Immature natural killer cell (primary cell): ENCODE results near the gene EIF3L. TPM values are rescaled to one million over a fixed set of nuclear protein-coding genes. Genes with fewer than 3 reads are reported as not detected.

Source experiments
- DNase-seq, 3 donors: peaks; one replicate each; pipeline ENCODE4 v3.0.0; 2022; ENCODE audit warnings: mixed read lengths in 1 of 3
- H3K27ac Mint-ChIP-seq, 6 donors: one replicate each; pipeline ENCODE4 v1.8.0; 2020; ENCODE audit warnings: mixed read lengths in 6 of 6, mild to moderate bottlenecking in 5 of 6, inconsistent platforms in 4 of 6, moderate library complexity in 3 of 6
- H3K27me3 Mint-ChIP-seq, 3 donors: one replicate each; pipeline ENCODE4 v1.8.0; 2020 to 2021; ENCODE audit warnings: low read depth in 3 of 3, mild to moderate bottlenecking in 3 of 3, mixed read lengths in 3 of 3, moderate library complexity in 3 of 3, inconsistent platforms in 1 of 3
- H3K36me3 Mint-ChIP-seq, 3 donors: one replicate each; pipeline ENCODE4 v1.8.0; 2020; ENCODE audit warnings: mixed read lengths in 3 of 3, inconsistent platforms in 2 of 3, mild to moderate bottlenecking in 2 of 3
- H3K4me1 Mint-ChIP-seq, 2 donors: one replicate each; pipeline ENCODE4 v1.8.0; 2020; ENCODE audit warnings: inconsistent platforms in 2 of 2, mild to moderate bottlenecking in 2 of 2, mixed read lengths in 2 of 2, moderate library complexity in 1 of 2
- H3K4me3 Mint-ChIP-seq, 5 donors: one replicate each; pipeline ENCODE4 v1.8.0; 2020; ENCODE audit warnings: mild to moderate bottlenecking in 5 of 5, mixed read lengths in 5 of 5, inconsistent platforms in 3 of 5, moderate library complexity in 3 of 5
- H3K9me3 Mint-ChIP-seq, 6 donors: one replicate each; pipeline ENCODE4 v1.8.0; 2020; ENCODE audit warnings: mild to moderate bottlenecking in 6 of 6, mixed read lengths in 6 of 6, inconsistent platforms in 4 of 6, moderate library complexity in 3 of 6
- polyA plus RNA-seq, 3 donors: library from polyadenylated mRNA; unstranded; fragments of 300-500 nt; fragmentation: Illumina TruSeq; gene quantifications; one replicate each; pipeline ENCODE4 v1.2.3, GENCODE V29; 2021

The EIF3L gene
- polyA plus RNA-seq, 3 donors from 2014 or later: 167 to 215 (median 185) TPM

GRCh38 chr22:37823134-37823985, 25.9 kb upstream of the EIF3L start, which contains the start of gene GALR3:
Gene GALR3, plus strand, starts transcription at chr22:37823382. Its CDS starts 25 bp downstream, at chr22:37823407.
- H3K36me3 Mint-ChIP-seq: peaks cover 0 to 3% (median 0%) of the 10 kb centered on the region in 3 donors
- H3K27ac Mint-ChIP-seq: no peak within 1 kb of the TSS
- H3K9me3 Mint-ChIP-seq: no peaks in the 10 kb centered on the region
- peak within 1 kb of the TSS in 3 of 5 donors; percentile 50 to 70 (median 68) for H3K4me3 Mint-ChIP-seq
- peaks cover 3 to 13% (median 6%) of the 10 kb centered on the region in 3 donors for H3K27me3 Mint-ChIP-seq
- H3K4me1 Mint-ChIP-seq: peaks cover 0 to 12% of the 10 kb centered on the region in 2 donors
- no peak for DNase-seq

- Mint-ChIP-seq H3K9me3 (no peaks in the 10 kb centered on the region), H3K27ac (no peak overlapping the region), H3K27me3 (peaks cover 0 to 13% (median 6%) of the 10 kb centered on the region in 3 donors), H3K4me3 (peak overlapping the region; percentile 55 to 78 (median 68)), H3K4me1 (peaks cover 0 to 6% of the 10 kb centered on the region in 2 donors), H3K36me3 (peaks cover 0 to 7% (median 0%) of the 10 kb centered on the region in 3 donors)
- peak in 1 of 3 donors; percentile 21 for DNase-seq
These were observed 24.3 kb upstream of the EIF3L start for GRCh38 chr22:37824674-37825641.

GRCh38 chr22:37827056-37827455, 22.2 kb upstream of the EIF3L start:
- Mint-ChIP-seq H3K27ac (peak overlapping the region in 1 of 6 donors; percentile 61), H3K4me3 (peak overlapping the region in 1 of 5 donors; percentile 46), H3K36me3 (peaks cover 0 to 14% (median 3%) of the 10 kb centered on the region in 3 donors), H3K9me3 (no peaks in the 10 kb centered on the region), H3K27me3 (peaks cover 0 to 7% (median 0%) of the 10 kb centered on the region in 3 donors), H3K4me1 (peaks cover 0 to 4% of the 10 kb centered on the region in 2 donors)
- no peak for DNase-seq

GRCh38 chr22:37830093-37830842, 19.0 kb upstream of the EIF3L start:
- DNase-seq: no peak
- H3K27ac Mint-ChIP-seq: peak overlapping the region in 1 of 6 donors; percentile 58

GRCh38 chr22:37831472-37831871, 17.7 kb upstream of the EIF3L start:
- Mint-ChIP-seq H3K4me3 (no peak overlapping the region), H3K9me3 (no peaks in the 10 kb centered on the region), H3K27me3 (peaks cover 0 to 3% (median 2%) of the 10 kb centered on the region in 3 donors), H3K27ac (no peak overlapping the region), H3K36me3 (peaks cover 0 to 35% (median 7%) of the 10 kb centered on the region in 3 donors), H3K4me1 (no peaks in the 10 kb centered on the region)
- DNase-seq: no peak

More at GRCh38 chr22:37830093-37830842, 19.0 kb upstream of the EIF3L start:
- H3K36me3 Mint-ChIP-seq: peaks cover 0 to 35% (median 7%) of the 10 kb centered on the region in 3 donors
- H3K4me1 Mint-ChIP-seq: peaks cover 0 to 2% of the 10 kb centered on the region in 2 donors
- H3K9me3 Mint-ChIP-seq: no peaks in the 10 kb centered on the region
- H3K4me3 Mint-ChIP-seq: no peak overlapping the region
- H3K27me3 Mint-ChIP-seq: peaks cover 0 to 6% (median 2%) of the 10 kb centered on the region in 3 donors

- no peaks in the 10 kb centered on the region for H3K4me1 Mint-ChIP-seq
These were observed 17.0 kb upstream of the EIF3L start for GRCh38 chr22:37832022-37832857.

GRCh38 chr22:37842015-37842793, 7.0 kb upstream of the EIF3L start:
- peak overlapping the region; percentile 69 to 95 (median 76) for H3K27ac Mint-ChIP-seq
- H3K9me3 Mint-ChIP-seq: no peaks in the 10 kb centered on the region
- no peak for DNase-seq
- peaks cover 0 to 8% (median 2%) of the 10 kb centered on the region in 3 donors for H3K36me3 Mint-ChIP-seq
- peak overlapping the region; percentile 64 to 77 (median 70) for H3K4me3 Mint-ChIP-seq
- peaks cover 0 to 2% (median 1%) of the 10 kb centered on the region in 3 donors for H3K27me3 Mint-ChIP-seq
- H3K4me1 Mint-ChIP-seq: peaks cover 10 to 20% of the 10 kb centered on the region in 2 donors

More at GRCh38 chr22:37832022-37832857, 17.0 kb upstream of the EIF3L start:
- Mint-ChIP-seq H3K9me3 (no peaks in the 10 kb centered on the region), H3K27ac (no peak overlapping the region), H3K27me3 (peaks cover 0 to 2% (median 2%) of the 10 kb centered on the region in 3 donors), H3K36me3 (peaks cover 0 to 38% (median 11%) of the 10 kb centered on the region in 3 donors), H3K4me3 (no peak overlapping the region)
- DNase-seq: no peak

GRCh38 chr22:37843741-37844089, 5.5 kb upstream of the EIF3L start:
- Mint-ChIP-seq H3K9me3 (no peaks in the 10 kb centered on the region), H3K4me3 (peak overlapping the region; percentile 88 to 91 (median 89)), H3K27me3 (peaks cover 1 to 5% (median 2%) of the 10 kb centered on the region in 3 donors), H3K4me1 (peaks cover 14 to 30% of the 10 kb centered on the region in 2 donors), H3K36me3 (no peaks in the 10 kb centered on the region), H3K27ac (peak overlapping the region; percentile 76 to 95 (median 90))
- DNase-seq: no peak

GRCh38 chr22:37844904-37845329, 4.3 kb upstream of the EIF3L start:
- Mint-ChIP-seq H3K9me3 (no peaks in the 10 kb centered on the region), H3K27me3 (peaks cover 2 to 8% (median 8%) of the 10 kb centered on the region in 3 donors), H3K36me3 (no peaks in the 10 kb centered on the region), H3K4me1 (peaks cover 26 to 39% of the 10 kb centered on the region in 2 donors), H3K27ac (peak overlapping the region; percentile 78 to 91 (median 88)), H3K4me3 (peak overlapping the region; percentile 81 to 93 (median 88))
- DNase-seq: no peak

- Mint-ChIP-seq H3K9me3 (no peaks in the 10 kb centered on the region), H3K27ac (no peak overlapping the region), H3K4me1 (peaks cover 40 to 48% of the 10 kb centered on the region in 2 donors), H3K27me3 (peaks cover 2 to 8% (median 8%) of the 10 kb centered on the region in 3 donors), H3K36me3 (peaks cover 0 to 6% (median 0%) of the 10 kb centered on the region in 3 donors), H3K4me3 (peak overlapping the region in 2 of 5 donors; percentile 18 to 22)
- no peak for DNase-seq
These were observed 2.8 kb upstream of the EIF3L start for GRCh38 chr22:37846433-37846832.

- DNase-seq: peak in 2 of 3 donors; percentile 6 to 26
- peaks cover 43 to 44% of the 10 kb centered on the region in 2 donors for H3K4me1 Mint-ChIP-seq
These were observed 581 bp upstream of the EIF3L start for GRCh38 chr22:37848587-37849088.

More at GRCh38 chr22:37848587-37849088, 581 bp upstream of the EIF3L start:
- Mint-ChIP-seq H3K9me3 (no peaks in the 10 kb centered on the region), H3K4me3 (peak overlapping the region; percentile 90 to 95 (median 91)), H3K27me3 (peaks cover 2 to 10% (median 6%) of the 10 kb centered on the region in 3 donors), H3K36me3 (peaks cover 6 to 13% (median 10%) of the 10 kb centered on the region in 3 donors), H3K27ac (peak overlapping the region; percentile 95 to 98 (median 96))
